Measurements from ENCODE around the gene RBM14.

GRCh38 chr11:66628061-66628603, 11.7 kb downstream of the RBM14 start:
- TF ChIP-seq, protein P1, sequence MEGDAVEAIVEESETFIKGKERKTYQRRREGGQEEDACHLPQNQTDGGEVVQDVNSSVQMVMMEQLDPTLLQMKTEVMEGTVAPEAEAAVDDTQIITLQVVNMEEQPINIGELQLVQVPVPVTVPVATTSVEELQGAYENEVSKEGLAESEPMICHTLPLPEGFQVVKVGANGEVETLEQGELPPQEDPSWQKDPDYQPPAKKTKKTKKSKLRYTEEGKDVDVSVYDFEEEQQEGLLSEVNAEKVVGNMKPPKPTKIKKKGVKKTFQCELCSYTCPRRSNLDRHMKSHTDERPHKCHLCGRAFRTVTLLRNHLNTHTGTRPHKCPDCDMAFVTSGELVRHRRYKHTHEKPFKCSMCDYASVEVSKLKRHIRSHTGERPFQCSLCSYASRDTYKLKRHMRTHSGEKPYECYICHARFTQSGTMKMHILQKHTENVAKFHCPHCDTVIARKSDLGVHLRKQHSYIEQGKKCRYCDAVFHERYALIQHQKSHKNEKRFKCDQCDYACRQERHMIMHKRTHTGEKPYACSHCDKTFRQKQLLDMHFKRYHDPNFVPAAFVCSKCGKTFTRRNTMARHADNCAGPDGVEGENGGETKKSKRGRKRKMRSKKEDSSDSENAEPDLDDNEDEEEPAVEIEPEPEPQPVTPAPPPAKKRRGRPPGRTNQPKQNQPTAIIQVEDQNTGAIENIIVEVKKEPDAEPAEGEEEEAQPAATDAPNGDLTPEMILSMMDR (IDR thresholded peaks at IDR 0.05): no peak
- no peak for TF ChIP-seq POLR2AphosphoS5 (IDR thresholded peaks at IDR 0.05)
